Esophagus muscularis mucosa (tissue), 4 donors: Measurements from ENCODE around the gene DOCK10.

Experiments used
- EP300 ChIP-seq: sonication (generic); formaldehyde crosslinking; IDR thresholded peaks from one replicate; pipeline ENCODE4 v1.6.1; 2017; ENCODE audit warnings: antibody characterized with exemption
- POLR2A ChIP-seq: fragments of 450-650 bp; IDR thresholded peaks from one replicate; pipeline ENCODE4 v1.6.1; 2017; ENCODE audit warnings: antibody characterized with exemption, moderate library complexity, mild to moderate bottlenecking, low read depth
- POLR2AphosphoS5 ChIP-seq, 2 donors: sonication (generic); formaldehyde crosslinking; IDR thresholded peaks; one replicate each; pipeline ENCODE4 v1.6.1; 2017; ENCODE audit warnings: antibody characterized with exemption in 2 of 2
- TF ChIP-seq, protein P1 (sequence below), 3 experiments: fragments of 200-600 bp in 2 of 3; fragments of 450-650 bp in 1 of 3; sonication (generic) in 2 of 3; IDR thresholded peaks; one replicate each; pipeline ENCODE4 v1.5.1; 2017 to 2019; ENCODE audit warnings: antibody characterized with exemption in 3 of 3, mild to moderate bottlenecking in 2 of 3, moderate library complexity in 1 of 3

- TF ChIP-seq, protein P1, sequence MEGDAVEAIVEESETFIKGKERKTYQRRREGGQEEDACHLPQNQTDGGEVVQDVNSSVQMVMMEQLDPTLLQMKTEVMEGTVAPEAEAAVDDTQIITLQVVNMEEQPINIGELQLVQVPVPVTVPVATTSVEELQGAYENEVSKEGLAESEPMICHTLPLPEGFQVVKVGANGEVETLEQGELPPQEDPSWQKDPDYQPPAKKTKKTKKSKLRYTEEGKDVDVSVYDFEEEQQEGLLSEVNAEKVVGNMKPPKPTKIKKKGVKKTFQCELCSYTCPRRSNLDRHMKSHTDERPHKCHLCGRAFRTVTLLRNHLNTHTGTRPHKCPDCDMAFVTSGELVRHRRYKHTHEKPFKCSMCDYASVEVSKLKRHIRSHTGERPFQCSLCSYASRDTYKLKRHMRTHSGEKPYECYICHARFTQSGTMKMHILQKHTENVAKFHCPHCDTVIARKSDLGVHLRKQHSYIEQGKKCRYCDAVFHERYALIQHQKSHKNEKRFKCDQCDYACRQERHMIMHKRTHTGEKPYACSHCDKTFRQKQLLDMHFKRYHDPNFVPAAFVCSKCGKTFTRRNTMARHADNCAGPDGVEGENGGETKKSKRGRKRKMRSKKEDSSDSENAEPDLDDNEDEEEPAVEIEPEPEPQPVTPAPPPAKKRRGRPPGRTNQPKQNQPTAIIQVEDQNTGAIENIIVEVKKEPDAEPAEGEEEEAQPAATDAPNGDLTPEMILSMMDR (IDR thresholded peaks at IDR 0.05), result no peak
- TF ChIP-seq POLR2AphosphoS5 (IDR thresholded peaks at IDR 0.05) (no peak), POLR2A (no peak), EP300 (no peak)
These were observed 294.5 kb downstream of the DOCK10 start for GRCh38 chr2:224747765-224748164.
